SK-N-SH treated with all-trans-retinoic acid at 6 μM for 48 hours (cell line): Measurements from ENCODE around the gene SPATA2L.

Experiments
- ATAC-seq: fragments of 200-7000 bp; cut with Tn5 transposase; 3 replicates; pipeline ENCODE4 v1.9.1; 2020; ENCODE audit warnings: mild to moderate bottlenecking, moderate library complexity
- ARNTL ChIP-seq: fragments of 450-650 bp; formaldehyde crosslinking; IDR thresholded peaks from 2 replicates; pipeline ENCODE4 v1.5.0; 2020; ENCODE audit warnings: low read depth, mild to moderate bottlenecking, moderate library complexity, borderline replicate concordance
- BACH2 ChIP-seq: fragments of 250-450 bp; sonication (Bioruptor Pico); IDR thresholded peaks from 2 replicates; pipeline ENCODE4 v1.9.0; 2021; ENCODE audit warnings: mild to moderate bottlenecking, borderline replicate concordance
- CREB5 ChIP-seq: fragments of 250-450 bp; sonication (Bioruptor Pico); IDR thresholded peaks from 2 replicates; pipeline ENCODE4 v1.5.1; 2020; ENCODE audit warnings: low read depth, mild to moderate bottlenecking, moderate library complexity
- CSDC2 ChIP-seq: fragments of 250-450 bp; sonication (Bioruptor Pico); IDR thresholded peaks from 2 replicates; pipeline ENCODE4 v1.5.0; 2020; ENCODE audit warnings: mild to moderate bottlenecking, moderate library complexity
- CSRNP3 ChIP-seq: fragments of 250-450 bp; sonication (Bioruptor Pico); IDR thresholded peaks from 2 replicates; pipeline ENCODE4 v1.5.1; 2021; ENCODE audit warnings: mild to moderate bottlenecking, moderate library complexity
- ESRRG ChIP-seq: fragments of 250-450 bp; sonication (Bioruptor Pico); IDR thresholded peaks from 2 replicates; pipeline ENCODE4 v1.6.1; 2021; ENCODE audit warnings: mild to moderate bottlenecking
- GLIS3 ChIP-seq: fragments of 250-450 bp; sonication (Bioruptor Pico); IDR thresholded peaks from 2 replicates; pipeline ENCODE4 v1.5.0; 2020; ENCODE audit warnings: mild to moderate bottlenecking, moderate library complexity
- OSR1 ChIP-seq: fragments of 250-450 bp; sonication (Bioruptor Pico); IDR thresholded peaks from 2 replicates; pipeline ENCODE4 v1.8.0; 2022; ENCODE audit warnings: moderate library complexity, mild to moderate bottlenecking, inconsistent platforms
- POU6F1 ChIP-seq: fragments of 250-450 bp; sonication (Bioruptor Pico); IDR thresholded peaks from 2 replicates; pipeline ENCODE4 v1.8.0; 2021; ENCODE audit warnings: low read depth, mild to moderate bottlenecking, moderate library complexity, borderline replicate concordance
- RARB ChIP-seq: fragments of 250-450 bp; sonication (Bioruptor Pico); IDR thresholded peaks from 2 replicates; pipeline ENCODE4 v1.8.0; 2021; ENCODE audit warnings: mild to moderate bottlenecking, moderate library complexity
- SNAI2 ChIP-seq: fragments of 250-450 bp; sonication (Bioruptor Pico); IDR thresholded peaks from 2 replicates; pipeline ENCODE4 v1.5.0; 2020; ENCODE audit warnings: mild to moderate bottlenecking, moderate library complexity
- TCF4 ChIP-seq: fragments of 250-450 bp; sonication (Bioruptor Pico); IDR thresholded peaks from 2 replicates; pipeline ENCODE4 v1.8.0; 2021; ENCODE audit warnings: mild to moderate bottlenecking, moderate library complexity, borderline replicate concordance
- TOX ChIP-seq: fragments of 250-450 bp; sonication (Bioruptor Pico); IDR thresholded peaks from 2 replicates; pipeline ENCODE4 v1.8.0; 2021; ENCODE audit warnings: mild to moderate bottlenecking, moderate library complexity, borderline replicate concordance
- ZC3H10 ChIP-seq: fragments of 250-450 bp; sonication (Bioruptor Pico); IDR thresholded peaks from 2 replicates; pipeline ENCODE4 v1.5.1; 2021; ENCODE audit warnings: mild to moderate bottlenecking, moderate library complexity
- ZFP3 ChIP-seq: fragments of 250-450 bp; sonication (Bioruptor Pico); IDR thresholded peaks from 2 replicates; pipeline ENCODE4 v1.5.0; 2020; ENCODE audit warnings: mild to moderate bottlenecking, moderate library complexity
- ZNF565 ChIP-seq: fragments of 450-650 bp; formaldehyde crosslinking; conservative IDR thresholded peaks from 2 replicates; pipeline ENCODE4 v1.5.0; 2020; ENCODE audit warnings: low read depth, mild to moderate bottlenecking, moderate library complexity
- ZNF70 ChIP-seq: fragments of 450-650 bp; formaldehyde crosslinking; IDR thresholded peaks from 2 replicates; pipeline ENCODE4 v1.5.0; 2020; ENCODE audit warnings: mild to moderate bottlenecking, moderate library complexity
- TF ChIP-seq, protein P1 (sequence below): fragments of 250-450 bp; sonication (Bioruptor Pico); IDR thresholded peaks from 2 replicates; pipeline ENCODE4 v1.5.0; 2020; ENCODE audit warnings: mild to moderate bottlenecking, moderate library complexity
- TF ChIP-seq, protein P2 (sequence below): fragments of 250-450 bp; sonication (Bioruptor Pico); IDR thresholded peaks from 2 replicates; pipeline ENCODE4 v1.8.0; 2020; ENCODE audit warnings: mild to moderate bottlenecking, moderate library complexity, borderline replicate concordance

SPATA2L gene

DNA sequence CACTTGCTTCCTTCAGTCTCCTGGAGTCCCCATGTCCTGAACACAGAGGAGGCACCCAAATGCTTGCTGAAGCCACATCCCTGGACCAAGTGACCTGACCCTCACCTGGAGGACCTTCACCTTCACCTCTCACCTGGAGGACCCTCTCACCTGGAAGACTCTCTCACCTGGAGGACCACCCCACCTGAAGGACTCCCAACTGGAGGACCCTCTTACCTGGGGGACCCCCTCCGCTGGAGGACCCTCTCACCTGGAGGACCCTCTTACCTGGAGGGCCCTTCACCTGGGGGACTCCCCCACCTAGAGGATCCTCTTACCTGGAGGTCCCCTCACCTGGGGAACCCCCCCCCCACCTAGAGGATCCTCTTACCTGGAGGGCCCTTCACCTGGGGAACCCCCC, 15.6 kb downstream of the SPATA2L start (continued):
- TF ChIP-seq POU6F1 (CRISPR knock-in tag) (no peak), ZFP3 (CRISPR knock-in tag) (no peak), OSR1 (CRISPR knock-in tag) (no peak), ZNF70 (no peak), CREB5 (no peak), SNAI2 (CRISPR knock-in tag) (no peak), ZC3H10 (CRISPR knock-in tag) (no peak), TOX (CRISPR knock-in tag) (no peak), ZNF565 (CRISPR knock-in tag) (no peak), TCF4 (CRISPR knock-in tag) (no peak)

GRCh38 chr16:89678258-89678657, 23.2 kb downstream of the SPATA2L start:
- no peak for ATAC-seq
- TF ChIP-seq CSDC2 (CRISPR knock-in tag): no peak
- TF ChIP-seq, protein P1, sequence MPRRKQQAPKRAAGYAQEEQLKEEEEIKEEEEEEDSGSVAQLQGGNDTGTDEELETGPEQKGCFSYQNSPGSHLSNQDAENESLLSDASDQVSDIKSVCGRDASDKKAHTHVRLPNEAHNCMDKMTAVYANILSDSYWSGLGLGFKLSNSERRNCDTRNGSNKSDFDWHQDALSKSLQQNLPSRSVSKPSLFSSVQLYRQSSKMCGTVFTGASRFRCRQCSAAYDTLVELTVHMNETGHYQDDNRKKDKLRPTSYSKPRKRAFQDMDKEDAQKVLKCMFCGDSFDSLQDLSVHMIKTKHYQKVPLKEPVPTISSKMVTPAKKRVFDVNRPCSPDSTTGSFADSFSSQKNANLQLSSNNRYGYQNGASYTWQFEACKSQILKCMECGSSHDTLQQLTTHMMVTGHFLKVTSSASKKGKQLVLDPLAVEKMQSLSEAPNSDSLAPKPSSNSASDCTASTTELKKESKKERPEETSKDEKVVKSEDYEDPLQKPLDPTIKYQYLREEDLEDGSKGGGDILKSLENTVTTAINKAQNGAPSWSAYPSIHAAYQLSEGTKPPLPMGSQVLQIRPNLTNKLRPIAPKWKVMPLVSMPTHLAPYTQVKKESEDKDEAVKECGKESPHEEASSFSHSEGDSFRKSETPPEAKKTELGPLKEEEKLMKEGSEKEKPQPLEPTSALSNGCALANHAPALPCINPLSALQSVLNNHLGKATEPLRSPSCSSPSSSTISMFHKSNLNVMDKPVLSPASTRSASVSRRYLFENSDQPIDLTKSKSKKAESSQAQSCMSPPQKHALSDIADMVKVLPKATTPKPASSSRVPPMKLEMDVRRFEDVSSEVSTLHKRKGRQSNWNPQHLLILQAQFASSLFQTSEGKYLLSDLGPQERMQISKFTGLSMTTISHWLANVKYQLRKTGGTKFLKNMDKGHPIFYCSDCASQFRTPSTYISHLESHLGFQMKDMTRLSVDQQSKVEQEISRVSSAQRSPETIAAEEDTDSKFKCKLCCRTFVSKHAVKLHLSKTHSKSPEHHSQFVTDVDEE (CRISPR knock-in tag): no peak
- no peak for TF ChIP-seq CSRNP3 (CRISPR knock-in tag)
- TF ChIP-seq ARNTL: no peak
- TF ChIP-seq SNAI2 (CRISPR knock-in tag): no peak
- TF ChIP-seq ZNF70: no peak
- no peak for TF ChIP-seq ESRRG (CRISPR knock-in tag)
- TF ChIP-seq, protein P2, sequence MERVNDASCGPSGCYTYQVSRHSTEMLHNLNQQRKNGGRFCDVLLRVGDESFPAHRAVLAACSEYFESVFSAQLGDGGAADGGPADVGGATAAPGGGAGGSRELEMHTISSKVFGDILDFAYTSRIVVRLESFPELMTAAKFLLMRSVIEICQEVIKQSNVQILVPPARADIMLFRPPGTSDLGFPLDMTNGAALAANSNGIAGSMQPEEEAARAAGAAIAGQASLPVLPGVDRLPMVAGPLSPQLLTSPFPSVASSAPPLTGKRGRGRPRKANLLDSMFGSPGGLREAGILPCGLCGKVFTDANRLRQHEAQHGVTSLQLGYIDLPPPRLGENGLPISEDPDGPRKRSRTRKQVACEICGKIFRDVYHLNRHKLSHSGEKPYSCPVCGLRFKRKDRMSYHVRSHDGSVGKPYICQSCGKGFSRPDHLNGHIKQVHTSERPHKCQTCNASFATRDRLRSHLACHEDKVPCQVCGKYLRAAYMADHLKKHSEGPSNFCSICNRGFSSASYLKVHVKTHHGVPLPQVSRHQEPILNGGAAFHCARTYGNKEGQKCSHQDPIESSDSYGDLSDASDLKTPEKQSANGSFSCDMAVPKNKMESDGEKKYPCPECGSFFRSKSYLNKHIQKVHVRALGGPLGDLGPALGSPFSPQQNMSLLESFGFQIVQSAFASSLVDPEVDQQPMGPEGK (CRISPR knock-in tag): no peak
- TF ChIP-seq OSR1 (CRISPR knock-in tag): no peak
- no peak for TF ChIP-seq ZFP3 (CRISPR knock-in tag)
- TF ChIP-seq RARB (CRISPR knock-in tag): no peak
- no peak for TF ChIP-seq POU6F1 (CRISPR knock-in tag)
- TF ChIP-seq TOX (CRISPR knock-in tag): no peak
- TF ChIP-seq BACH2 (CRISPR knock-in tag): no peak

DNA sequence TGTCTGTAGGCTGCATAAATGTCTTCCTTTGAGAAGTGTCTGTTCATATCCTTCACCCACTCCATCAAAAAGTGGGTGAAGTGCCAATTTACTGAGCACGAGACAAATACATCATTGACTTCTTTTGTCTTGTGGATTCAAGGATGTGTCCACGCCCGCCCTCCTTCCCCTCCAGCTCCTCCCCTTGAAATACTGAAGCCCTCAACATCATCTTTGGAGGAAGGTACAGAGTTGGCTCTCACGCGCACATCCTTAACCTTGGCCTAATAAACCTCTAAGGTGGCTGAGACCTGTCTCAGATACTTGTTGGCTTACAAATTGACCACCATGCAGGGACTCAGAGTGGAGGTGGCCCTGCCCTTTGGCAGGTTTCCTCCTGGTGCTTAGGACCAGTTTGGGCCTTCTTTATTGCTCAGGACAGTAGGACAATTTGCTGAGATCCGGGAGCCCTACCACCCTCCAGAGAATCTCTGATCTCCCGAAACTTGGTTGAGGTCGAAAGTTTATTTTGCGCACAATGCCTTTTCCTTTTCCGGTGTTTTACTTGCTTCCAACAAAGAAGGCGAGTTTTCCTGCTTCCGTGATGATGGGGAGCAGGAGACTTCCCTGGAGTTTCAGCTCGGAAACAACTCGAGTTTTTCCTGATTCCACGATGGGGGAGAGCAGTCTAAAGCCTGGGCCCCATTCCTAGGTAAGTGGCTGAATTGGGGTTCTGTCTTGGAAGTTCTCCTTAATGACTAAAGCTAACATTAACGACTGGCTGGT, 29.1 kb downstream of the SPATA2L start:
- ATAC-seq: no peak
- TF ChIP-seq, protein P1 (CRISPR knock-in tag): no peak
- TF ChIP-seq SNAI2 (CRISPR knock-in tag) (no peak), CSDC2 (CRISPR knock-in tag) (no peak), ZFP3 (CRISPR knock-in tag) (no peak), ESRRG (CRISPR knock-in tag) (no peak), OSR1 (CRISPR knock-in tag) (no peak), GLIS3 (CRISPR knock-in tag) (no peak), BACH2 (CRISPR knock-in tag) (no peak)
- TF ChIP-seq, protein P2 (CRISPR knock-in tag): no peak
